Measurements from ENCODE around the gene APOL1.
A peak's percentile ranks its signal among the peaks of the same experiment; 100 is the strongest.
"Not testable (repeated sequence)": the region's sequence is repeated elsewhere in the genome, so short reads cannot be mapped to it uniquely, and the experiment has no call there.

APOL1 gene

GRCh38 chr22:36218648-36219193, 34.2 kb upstream of the APOL1 start:
- H3K27me3 Mint-ChIP-seq, result peaks cover 14% of the 10 kb centered on the region
- peaks cover 7% of the 10 kb centered on the region for H3K4me1 Mint-ChIP-seq (ENCODE audit: low read depth)
- no peak overlapping the region for H3K27ac Mint-ChIP-seq
- no peak overlapping the region for H3K4me3 Mint-ChIP-seq
- no peaks in the 10 kb centered on the region for H3K36me3 Mint-ChIP-seq (ENCODE audit: low read depth)
- H3K9me3 Mint-ChIP-seq, result no peaks in the 10 kb centered on the region

DNA sequence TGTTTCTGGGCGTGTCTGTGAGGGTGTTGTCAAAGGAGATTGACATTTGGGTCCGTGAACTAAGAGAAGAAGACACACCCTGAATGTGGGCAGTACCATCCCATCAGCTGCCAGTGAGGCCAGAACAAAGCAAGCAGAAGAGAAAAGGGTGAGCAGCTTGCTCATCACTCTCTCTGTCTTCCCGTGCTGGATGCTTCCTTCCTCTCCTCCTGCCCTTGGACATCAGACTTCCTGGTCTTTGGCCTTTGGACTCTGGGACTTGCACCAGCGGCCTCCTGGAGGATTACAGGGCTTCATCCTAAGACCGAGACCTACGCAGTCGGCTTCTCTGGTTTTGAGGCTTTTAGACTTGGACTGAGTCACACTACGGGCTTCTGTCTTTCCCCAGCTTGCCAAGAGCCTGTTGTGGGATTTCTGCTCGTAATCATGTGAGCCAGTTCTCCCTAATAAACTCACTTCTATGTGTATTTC, 32.4 kb upstream of the APOL1 start:
- no peaks in the 10 kb centered on the region for H3K9me3 Mint-ChIP-seq
- peaks cover 10% of the 10 kb centered on the region for H3K27me3 Mint-ChIP-seq
- peaks cover 7% of the 10 kb centered on the region for H3K4me1 Mint-ChIP-seq (ENCODE audit: low read depth)
- no peak overlapping the region for H3K27ac Mint-ChIP-seq
- peaks cover 5% of the 10 kb centered on the region for H3K36me3 Mint-ChIP-seq (ENCODE audit: low read depth)
- no peak overlapping the region for H3K4me3 Mint-ChIP-seq

DNA sequence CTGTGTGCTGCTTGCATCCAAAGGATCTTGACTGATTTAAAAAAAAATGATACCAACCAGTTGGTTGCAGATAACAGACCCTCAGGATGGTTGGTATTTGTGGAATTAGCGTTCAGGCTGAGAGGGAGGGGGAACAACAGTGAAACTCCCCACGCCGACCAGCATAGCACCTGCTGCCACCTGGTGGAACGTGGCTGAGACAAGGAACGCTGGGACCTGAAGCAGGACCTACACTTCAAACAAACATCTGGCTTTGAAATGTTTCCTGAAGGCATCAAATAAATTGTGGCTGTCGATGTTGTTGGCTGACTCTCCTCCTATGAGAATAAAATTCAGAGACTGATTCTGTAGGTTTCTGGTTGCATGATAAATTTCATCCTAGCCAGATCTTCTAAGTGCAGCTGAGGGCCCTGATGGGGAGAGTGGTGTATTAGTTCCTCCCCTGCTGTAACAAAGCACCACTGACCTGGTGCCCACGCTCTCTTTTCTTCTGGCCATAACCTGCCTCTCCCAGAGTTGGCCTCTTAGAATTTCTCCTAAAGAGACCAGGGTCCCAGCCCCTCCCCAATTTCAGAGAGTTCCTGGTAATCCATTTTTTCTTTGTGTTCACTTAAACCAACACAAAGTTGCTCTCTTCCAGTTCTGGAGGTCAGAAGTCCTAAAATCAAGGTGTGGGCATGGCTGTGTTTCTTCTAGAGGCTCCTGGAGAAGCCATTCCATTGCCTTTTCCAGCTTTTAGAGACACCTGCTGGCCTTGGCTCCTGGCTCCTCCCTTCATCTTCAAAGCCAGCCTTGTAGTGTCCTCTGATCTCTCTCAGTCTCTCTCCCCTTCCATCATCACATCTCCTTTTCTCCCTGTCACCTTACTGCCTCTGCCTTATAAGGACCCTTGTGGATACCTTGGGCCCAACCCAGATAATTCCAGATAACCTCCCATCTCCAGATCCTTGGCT, 30.9 kb upstream of the APOL1 start:
- peak overlapping the region; percentile 65 for H3K4me3 Mint-ChIP-seq
- no peak overlapping the region for H3K27ac Mint-ChIP-seq
- no peaks in the 10 kb centered on the region for H3K9me3 Mint-ChIP-seq
- H3K4me1 Mint-ChIP-seq (ENCODE audit: low read depth), result peaks cover 7% of the 10 kb centered on the region
- H3K27me3 Mint-ChIP-seq, result peaks cover 10% of the 10 kb centered on the region
- peaks cover 13% of the 10 kb centered on the region for H3K36me3 Mint-ChIP-seq (ENCODE audit: low read depth)

DNA sequence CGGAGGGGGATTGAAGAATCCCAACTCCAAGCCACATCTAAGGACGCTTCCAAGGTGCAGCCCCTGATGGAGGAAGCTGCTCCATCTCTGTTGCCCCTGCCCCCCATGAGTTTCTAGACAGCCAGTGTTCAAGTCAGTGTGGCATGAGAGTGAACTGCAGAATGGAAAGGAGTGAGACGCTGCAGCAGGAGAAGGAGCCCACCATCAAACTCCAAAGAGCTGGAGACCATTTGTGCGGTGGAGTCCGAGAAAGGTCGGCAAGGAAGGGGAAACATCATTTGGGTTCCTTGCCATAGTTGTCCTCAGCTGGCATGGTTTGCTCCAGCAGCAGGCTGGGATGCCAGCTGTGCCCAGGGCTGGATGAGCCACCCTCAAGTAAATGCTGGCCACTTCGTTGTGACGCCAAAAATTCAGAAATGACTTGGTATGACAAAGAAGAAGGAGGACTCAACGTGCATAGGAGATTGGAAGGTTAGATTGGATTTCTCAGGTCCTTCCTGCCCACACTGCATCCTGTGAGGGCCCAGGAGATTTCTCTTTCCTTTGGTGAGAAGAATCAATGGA, 30.0 kb upstream of the APOL1 start:
- Mint-ChIP-seq H3K4me3 (no peak overlapping the region), H3K4me1 (ENCODE audit: low read depth) (peaks cover 7% of the 10 kb centered on the region), H3K9me3 (no peaks in the 10 kb centered on the region), H3K27me3 (peaks cover 9% of the 10 kb centered on the region), H3K27ac (no peak overlapping the region), H3K36me3 (ENCODE audit: low read depth) (peaks cover 20% of the 10 kb centered on the region)

DNA sequence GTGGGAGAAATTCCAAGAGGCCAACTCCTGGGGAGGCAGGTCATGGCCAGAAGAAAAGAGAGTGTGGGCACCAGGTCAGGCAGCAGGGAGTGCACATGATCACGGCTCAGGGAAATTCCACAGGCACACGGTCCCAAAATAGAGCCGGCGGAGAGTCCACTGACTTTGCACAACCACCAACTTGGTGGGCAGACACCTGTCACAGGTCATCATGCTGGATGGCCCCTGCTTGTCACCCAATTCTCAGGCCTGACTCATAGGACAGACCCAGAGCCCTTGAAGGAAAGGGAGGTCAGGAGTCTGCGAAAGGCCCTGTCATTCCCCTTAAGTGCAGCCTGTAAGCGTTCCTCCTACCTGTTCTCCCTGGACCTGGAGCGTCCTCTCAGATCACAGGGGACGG, 29.4 kb upstream of the APOL1 start:
- Mint-ChIP-seq H3K36me3 (ENCODE audit: low read depth) (peaks cover 24% of the 10 kb centered on the region), H3K4me3 (no peak overlapping the region), H3K27ac (no peak overlapping the region)

GRCh38 chr22:36224245-36224644, 28.7 kb upstream of the APOL1 start:
- H3K36me3 Mint-ChIP-seq (ENCODE audit: low read depth), result peaks cover 28% of the 10 kb centered on the region
- H3K27me3 Mint-ChIP-seq, result no peaks in the 10 kb centered on the region
- no peak overlapping the region for H3K27ac Mint-ChIP-seq
- no peak overlapping the region for H3K4me3 Mint-ChIP-seq
- peaks cover 7% of the 10 kb centered on the region for H3K4me1 Mint-ChIP-seq (ENCODE audit: low read depth)
- no peaks in the 10 kb centered on the region for H3K9me3 Mint-ChIP-seq

More for the DNA sequence above, 29.4 kb upstream of the APOL1 start:
- peaks cover 4% of the 10 kb centered on the region for H3K27me3 Mint-ChIP-seq
- peaks cover 7% of the 10 kb centered on the region for H3K4me1 Mint-ChIP-seq (ENCODE audit: low read depth)
- H3K9me3 Mint-ChIP-seq, result no peaks in the 10 kb centered on the region

GRCh38 chr22:36225333-36225922, 27.5 kb upstream of the APOL1 start:
- Mint-ChIP-seq H3K9me3 (no peaks in the 10 kb centered on the region), H3K36me3 (ENCODE audit: low read depth) (peaks cover 35% of the 10 kb centered on the region), H3K4me3 (no peak overlapping the region), H3K27ac (no peak overlapping the region), H3K27me3 (no peaks in the 10 kb centered on the region), H3K4me1 (ENCODE audit: low read depth) (peaks cover 7% of the 10 kb centered on the region)

GRCh38 chr22:36226189-36226588, 26.7 kb upstream of the APOL1 start:
- H3K9me3 Mint-ChIP-seq, result no peaks in the 10 kb centered on the region
- peaks cover 7% of the 10 kb centered on the region for H3K4me1 Mint-ChIP-seq (ENCODE audit: low read depth)
- H3K27ac Mint-ChIP-seq, result no peak overlapping the region
- peaks cover 39% of the 10 kb centered on the region for H3K36me3 Mint-ChIP-seq (ENCODE audit: low read depth)
- no peak overlapping the region for H3K4me3 Mint-ChIP-seq
- H3K27me3 Mint-ChIP-seq, result no peaks in the 10 kb centered on the region

- Mint-ChIP-seq H3K27ac (no peak overlapping the region), H3K9me3 (no peaks in the 10 kb centered on the region), H3K4me3 (no peak overlapping the region), H3K36me3 (ENCODE audit: low read depth) (peaks cover 49% of the 10 kb centered on the region), H3K4me1 (ENCODE audit: low read depth) (peaks cover 3% of the 10 kb centered on the region), H3K27me3 (no peaks in the 10 kb centered on the region)
Observed at GRCh38 chr22:36227396-36227795, 25.5 kb upstream of the APOL1 start.

DNA sequence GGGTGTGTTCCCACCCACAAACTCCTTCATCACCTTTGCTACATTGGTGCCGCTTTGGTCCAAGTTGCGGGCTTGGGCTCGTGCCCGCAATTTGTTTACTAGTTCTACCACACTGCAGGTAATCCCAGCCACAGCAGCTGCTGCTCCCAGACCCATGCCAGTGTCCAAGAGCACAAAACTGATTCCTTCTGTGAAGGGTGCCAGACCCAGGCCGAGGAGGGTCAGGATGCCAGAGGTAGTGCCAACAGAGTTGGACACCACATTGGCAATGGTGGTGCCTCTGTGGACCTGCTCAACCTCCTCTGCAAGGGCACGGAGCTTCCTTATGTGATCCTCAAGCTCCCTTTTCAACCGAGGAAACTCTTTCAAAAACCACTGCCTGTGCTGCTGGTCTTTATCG, 25.1 kb upstream of the APOL1 start:
- Mint-ChIP-seq H3K4me3 (no peak overlapping the region), H3K9me3 (no peaks in the 10 kb centered on the region), H3K27me3 (no peaks in the 10 kb centered on the region), H3K36me3 (ENCODE audit: low read depth) (peaks cover 51% of the 10 kb centered on the region), H3K4me1 (ENCODE audit: low read depth) (peaks cover 3% of the 10 kb centered on the region), H3K27ac (no peak overlapping the region)

DNA sequence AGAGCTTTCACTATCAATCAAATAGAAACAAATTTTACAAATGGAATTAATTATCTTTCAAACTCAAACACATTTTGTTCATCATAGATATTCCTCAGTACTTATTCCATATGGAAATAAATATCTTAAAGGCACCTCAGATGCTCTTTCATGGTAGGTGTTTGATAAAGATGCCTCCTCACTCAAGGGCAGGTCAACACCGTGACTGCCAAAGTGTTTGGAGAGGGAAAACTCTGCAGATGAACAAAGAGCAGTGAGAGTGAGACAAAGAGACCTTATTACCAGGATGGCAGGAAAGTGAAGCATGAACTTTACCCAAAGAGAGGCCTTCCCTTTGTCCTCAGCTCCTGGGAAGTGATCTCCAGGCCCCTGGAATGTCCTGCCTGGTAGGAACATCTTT, 24.6 kb upstream of the APOL1 start:
- peaks cover 54% of the 10 kb centered on the region for H3K36me3 Mint-ChIP-seq (ENCODE audit: low read depth)
- H3K27ac Mint-ChIP-seq; H3K4me1 Mint-ChIP-seq (ENCODE audit: low read depth): not testable (repeated sequence)

DNA sequence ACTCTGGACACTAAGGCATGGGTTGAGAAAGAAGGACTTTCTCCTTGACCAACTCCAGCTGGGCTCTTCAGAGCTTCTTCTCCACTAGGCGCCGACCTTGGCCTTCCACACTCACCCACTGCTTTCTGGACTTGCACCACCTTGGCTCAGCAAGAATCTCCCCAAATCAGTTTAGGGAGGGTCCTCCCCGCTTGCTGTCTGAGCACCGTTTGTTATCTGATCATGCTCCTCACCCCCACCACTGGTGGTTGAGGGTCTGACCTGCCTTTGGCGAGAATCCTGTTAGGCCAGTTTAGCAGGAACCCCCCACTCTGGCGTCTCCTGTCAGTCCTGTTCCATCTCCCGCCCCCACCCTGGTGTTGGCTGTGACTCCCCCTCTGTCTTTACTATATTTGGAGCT, 24.0 kb upstream of the APOL1 start:
- peaks cover 58% of the 10 kb centered on the region for H3K36me3 Mint-ChIP-seq (ENCODE audit: low read depth)
- no peaks in the 10 kb centered on the region for H3K27me3 Mint-ChIP-seq
- no peak overlapping the region for H3K4me3 Mint-ChIP-seq
- no peaks in the 10 kb centered on the region for H3K9me3 Mint-ChIP-seq
- H3K27ac Mint-ChIP-seq, result no peak overlapping the region
- peaks cover 3% of the 10 kb centered on the region for H3K4me1 Mint-ChIP-seq (ENCODE audit: low read depth)

More for the DNA sequence above, 24.6 kb upstream of the APOL1 start:
- H3K27me3 Mint-ChIP-seq, H3K9me3 Mint-ChIP-seq, H3K4me3 Mint-ChIP-seq: not testable (repeated sequence)

DNA sequence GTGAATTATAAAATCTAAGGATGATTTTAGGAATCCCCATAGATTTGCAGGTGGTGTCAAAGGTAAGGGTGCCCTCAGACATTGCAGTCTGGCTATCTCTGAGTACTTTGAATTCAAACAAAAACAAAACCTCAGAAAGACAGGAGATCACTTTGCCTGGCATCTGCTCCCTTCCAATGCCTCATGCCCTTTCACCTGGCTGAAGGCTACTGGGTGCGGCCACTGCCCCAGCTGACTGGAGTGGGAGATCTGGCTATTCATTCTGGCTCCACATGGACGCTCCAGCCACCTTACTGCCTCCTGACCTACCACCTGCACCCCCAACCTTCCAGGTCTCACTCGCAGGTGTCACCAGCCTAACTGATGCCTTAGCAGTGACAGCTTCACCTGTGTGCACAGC, 23.3 kb upstream of the APOL1 start:
- H3K4me1 Mint-ChIP-seq (ENCODE audit: low read depth); H3K4me3 Mint-ChIP-seq; H3K27me3 Mint-ChIP-seq; H3K9me3 Mint-ChIP-seq; H3K27ac Mint-ChIP-seq: not testable (repeated sequence)
- H3K36me3 Mint-ChIP-seq (ENCODE audit: low read depth), result peaks cover 62% of the 10 kb centered on the region

DNA sequence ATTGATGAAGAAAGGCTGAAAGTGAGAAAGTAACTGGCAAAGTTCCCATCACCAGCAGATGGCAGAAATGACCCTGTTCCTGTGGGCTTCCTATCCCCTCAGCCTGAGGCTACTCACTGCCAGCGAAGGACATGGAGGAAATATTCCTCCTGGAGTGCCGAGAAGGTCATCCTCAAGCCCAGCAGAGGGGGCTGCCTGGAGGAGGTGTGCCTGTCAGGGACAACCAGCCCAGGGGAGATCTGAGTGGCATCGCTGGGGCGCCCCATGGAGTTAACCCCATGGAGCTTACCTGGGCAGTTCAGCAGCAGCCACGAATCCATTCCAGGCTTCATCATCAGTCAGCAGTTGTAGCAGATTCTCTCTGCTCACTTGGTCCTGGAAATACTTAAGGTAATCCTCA, 21.9 kb upstream of the APOL1 start:
- H3K9me3 Mint-ChIP-seq, H3K27me3 Mint-ChIP-seq, H3K27ac Mint-ChIP-seq, H3K4me3 Mint-ChIP-seq: not testable (repeated sequence)
- H3K4me1 Mint-ChIP-seq (ENCODE audit: low read depth), result peaks cover 22% of the 10 kb centered on the region
- H3K36me3 Mint-ChIP-seq (ENCODE audit: low read depth), result peaks cover 72% of the 10 kb centered on the region
